Activated T-cell treated with anti-CD3 and anti-CD28 coated beads for 4 hours (primary cell): Measurements from ENCODE around the gene RSPO4.
"Not testable (repeated sequence)": the region's sequence is repeated elsewhere in the genome, so short reads cannot be mapped to it uniquely, and the experiment has no call there.

ENCODE experiments used
- DNase-seq: peaks from one replicate; pipeline ENCODE4 v3.0.0-alpha.2; 2020

The RSPO4 gene

DNA sequence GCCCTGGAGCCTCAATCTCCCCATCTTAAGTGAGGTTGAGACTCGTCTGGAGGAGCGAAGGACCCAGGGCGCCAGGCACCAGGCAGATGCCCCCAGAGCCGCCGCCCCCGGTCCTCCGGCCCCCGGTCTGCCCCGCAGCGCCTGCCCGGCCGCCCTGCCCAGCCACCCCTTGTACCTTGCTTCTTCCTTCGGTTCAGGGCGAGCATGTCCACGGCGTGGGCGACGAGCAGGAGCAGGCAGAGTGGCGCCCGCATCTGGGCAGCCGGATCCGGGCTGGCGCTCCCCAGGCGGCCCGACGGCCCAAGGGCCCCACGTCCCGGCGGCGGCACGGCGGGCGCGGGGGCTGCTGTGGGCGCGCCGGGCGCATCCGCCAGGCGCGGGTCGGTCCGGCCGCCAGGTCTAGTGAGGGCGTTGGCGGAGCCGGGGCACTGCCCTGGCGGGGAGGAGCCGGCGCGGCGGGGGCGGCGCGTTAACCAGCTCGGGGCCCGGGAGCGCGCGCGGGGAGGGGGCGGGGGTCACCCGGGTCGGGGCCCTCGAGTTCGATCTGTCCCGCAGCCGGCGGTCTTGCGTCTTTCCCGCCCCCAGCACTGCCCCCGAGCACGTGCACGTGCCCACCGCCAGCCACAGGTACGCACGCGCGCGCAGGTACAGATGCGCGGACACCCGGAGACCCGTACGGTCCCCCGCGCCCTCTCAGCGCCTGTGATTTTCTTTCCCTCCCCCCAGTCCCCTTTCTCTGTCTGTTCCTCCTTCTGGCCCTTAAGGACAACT, at the start of gene RSPO4:
Gene RSPO4, minus strand, starts transcription at position 401 of the 771 bp plus-strand sequence. Its CDS starts 147 bp downstream, at position 254.
- DNase-seq = no peak

DNA sequence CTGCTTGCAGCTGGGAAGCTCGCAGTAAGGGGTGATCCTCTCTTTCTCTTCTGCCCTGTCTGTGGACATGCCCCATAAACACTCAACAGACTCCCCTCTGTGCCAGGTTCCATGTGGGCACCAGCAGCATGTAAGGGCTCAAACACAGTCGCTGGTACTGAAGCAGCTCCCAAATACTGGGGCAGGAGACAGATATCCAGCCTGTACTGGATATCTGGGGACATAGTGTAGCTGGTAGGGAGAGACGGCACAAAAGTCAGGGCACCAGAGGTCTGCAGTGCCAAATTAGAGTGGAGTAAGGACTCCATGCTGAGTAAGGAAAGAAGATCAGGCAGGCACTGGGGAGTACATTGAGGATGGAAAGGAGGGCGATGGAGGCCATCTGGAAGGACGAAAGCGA, 48.3 kb upstream of the RSPO4 start:
- no peak for DNase-seq

GRCh38 chr20:1045860-1046418, 43.8 kb upstream of the RSPO4 start:
- no peak for DNase-seq

DNA sequence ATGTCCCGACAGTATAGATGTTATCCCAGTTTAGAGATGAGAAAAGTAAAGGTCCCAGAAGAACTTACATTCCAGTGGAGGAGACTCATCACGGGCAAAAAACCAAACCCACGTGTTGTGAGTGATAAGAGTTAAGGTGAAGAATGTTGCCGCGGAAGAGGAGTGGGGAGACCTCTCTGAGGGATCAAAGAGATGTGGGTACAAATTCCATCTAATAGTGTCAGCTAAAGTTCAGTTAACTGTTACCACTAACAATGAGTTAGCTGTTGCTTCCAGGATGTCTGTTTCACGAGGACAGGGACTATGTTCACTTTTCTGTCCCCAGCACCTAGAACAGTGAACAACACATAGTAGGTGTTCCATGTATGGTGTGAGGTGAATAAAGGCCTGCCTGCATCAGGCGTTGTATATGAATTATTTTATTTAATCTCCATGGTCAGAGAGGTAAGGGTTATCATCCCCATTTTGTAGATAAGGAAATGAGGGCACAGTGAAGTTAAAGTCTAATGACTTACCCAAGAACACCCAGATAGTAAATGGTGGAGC, 39.8 kb upstream of the RSPO4 start:
- DNase-seq = no peak

DNA sequence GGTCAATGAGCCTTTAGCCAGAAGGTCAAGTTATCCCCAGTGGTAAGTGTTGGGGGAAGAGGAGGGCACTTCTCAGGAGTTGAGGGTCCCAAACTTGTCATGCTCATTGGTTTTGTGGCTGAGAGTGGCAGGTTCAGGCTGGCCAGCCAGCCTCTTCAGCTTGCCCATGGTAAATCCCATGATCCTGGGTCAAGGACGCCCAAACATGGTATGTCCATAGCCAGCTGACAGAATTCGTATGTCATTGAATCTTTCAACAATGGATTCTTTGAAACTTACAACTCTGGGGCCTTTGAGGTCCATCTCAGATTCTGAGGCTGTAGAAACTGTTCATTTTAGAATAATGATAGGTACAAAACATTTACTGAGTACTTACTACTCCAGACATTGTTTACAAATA, 36.1 kb upstream of the RSPO4 start:
- no peak for DNase-seq

GRCh38 chr20:1037039-1037438, 34.9 kb upstream of the RSPO4 start:
- DNase-seq = no peak

DNA sequence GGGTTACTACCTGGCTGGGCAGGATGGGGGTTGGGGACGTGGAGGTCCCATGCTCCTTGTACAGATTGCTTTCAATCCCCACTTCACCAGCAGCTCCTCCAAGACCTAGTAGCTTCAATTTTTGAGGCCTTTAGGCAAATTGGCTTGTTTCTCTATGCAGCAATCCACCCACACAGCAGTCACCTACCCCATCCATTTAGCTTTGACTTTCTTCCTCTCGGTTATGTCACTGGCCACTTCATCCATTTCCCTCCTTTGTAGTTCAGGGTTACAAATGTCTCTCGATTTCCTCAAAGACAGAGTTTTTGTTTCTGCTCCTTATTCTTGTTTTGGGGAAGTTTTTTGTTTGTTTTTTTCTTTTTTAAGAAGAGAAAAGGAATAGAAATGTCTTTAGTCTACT, 33.4 kb upstream of the RSPO4 start:
- no peak for DNase-seq

DNA sequence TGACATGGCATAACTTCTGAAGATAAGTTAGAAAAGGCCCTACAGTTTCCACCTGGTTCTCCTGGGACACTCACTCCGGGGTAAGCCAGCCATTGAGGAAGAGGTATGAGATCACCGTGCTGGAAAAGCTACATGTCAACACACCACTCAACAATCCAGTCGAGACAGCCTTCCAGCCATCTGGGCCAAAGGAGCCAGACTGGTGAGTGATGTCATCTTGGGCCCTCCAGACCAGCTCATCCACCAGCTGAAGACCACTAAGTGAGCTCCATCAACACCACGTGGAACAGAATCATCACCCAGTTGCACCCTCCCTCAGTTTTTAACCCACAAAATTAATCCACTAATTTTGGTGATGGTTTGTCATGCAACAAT, 32.3 kb upstream of the RSPO4 start:
- no peak for DNase-seq

DNA sequence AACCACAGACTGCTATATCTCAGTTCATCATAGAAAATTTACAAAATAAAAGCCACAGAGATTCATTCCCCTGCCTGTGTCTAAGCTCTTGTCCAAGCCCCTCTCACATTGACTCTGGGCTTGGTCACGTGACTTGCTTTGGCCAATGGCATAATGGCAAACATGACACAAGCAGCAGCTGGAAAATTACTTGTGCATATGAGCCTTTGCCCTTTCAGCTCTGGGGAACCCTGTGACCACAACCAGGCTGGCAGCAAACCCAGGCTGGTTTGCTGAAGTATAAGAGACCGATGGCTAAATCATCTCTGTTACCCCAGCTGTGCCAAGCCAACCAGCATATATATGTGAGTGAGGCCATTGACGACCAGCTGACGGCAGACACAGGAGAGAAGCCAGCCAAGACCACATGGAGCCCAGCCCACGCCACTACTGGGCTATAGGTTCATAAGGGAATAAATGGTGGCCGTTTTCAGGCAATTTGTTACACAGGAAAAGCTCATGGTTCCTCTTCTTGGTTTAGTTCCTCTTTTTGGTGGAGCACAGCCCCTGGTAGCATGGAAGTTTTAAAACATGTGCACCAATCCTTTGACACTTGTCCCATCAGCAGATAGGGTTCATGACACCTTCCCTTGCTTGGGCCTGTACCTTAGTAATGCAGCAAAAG, 31.8 kb upstream of the RSPO4 start:
- DNase-seq = no peak

DNA sequence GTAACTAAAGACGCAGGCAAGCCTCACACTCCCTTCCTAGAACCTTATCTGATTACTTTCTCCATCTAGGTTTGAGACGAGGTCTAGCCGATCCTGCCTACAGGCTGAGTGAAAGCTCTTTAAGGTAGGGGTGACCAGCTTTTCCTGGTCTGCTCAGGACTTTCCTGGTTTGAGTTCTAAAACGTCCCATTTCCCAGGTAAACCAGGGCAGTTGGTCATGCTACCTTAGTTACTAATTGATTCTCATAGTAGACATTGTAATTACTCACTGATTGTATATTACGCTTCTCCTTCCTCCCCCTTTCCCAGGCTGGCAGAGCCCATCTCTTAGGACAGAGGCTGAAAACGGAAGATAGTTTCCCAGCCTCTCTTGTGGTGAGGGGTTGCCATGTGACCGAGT, 27.9 kb upstream of the RSPO4 start:
- no peak for DNase-seq

DNA sequence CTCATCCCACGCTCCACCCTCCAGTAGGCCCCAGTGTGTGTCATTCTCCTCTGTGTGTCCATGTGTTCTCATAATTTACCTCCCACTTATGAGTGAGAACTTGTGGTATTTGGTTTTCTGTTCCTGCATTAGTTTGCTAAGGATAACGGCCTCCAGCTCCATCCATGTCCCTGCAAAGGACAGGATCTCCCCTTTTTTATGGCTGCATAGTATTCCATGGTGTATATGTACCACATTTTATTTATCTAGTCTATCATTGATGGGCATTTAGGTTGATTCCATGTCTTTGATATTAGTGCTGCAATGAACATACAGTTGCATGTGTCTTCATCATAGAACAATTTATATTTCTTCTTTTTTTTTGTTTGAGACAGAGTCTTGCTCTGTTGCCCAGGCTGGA, 24.1 kb upstream of the RSPO4 start:
- not testable (repeated sequence) for DNase-seq

DNA sequence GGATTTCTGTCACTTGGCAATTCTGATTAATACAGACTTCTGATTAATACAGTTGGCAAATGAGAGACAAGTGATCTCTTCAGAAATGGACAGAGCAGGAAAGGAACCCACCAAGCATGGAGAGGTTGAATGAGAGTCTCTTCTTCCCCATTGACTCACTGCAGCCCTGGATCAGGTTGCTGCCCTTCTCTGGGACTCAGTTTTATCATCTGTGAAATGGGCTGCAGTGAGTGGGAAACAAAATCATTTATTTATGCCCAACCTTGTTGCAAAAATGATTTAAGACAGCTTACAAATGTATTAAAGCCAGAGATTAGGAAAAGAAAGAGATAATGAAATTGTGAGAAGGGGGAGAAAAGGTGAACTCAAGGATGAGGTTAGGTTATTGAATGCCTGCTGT, 20.8 kb upstream of the RSPO4 start:
- no peak for DNase-seq

DNA sequence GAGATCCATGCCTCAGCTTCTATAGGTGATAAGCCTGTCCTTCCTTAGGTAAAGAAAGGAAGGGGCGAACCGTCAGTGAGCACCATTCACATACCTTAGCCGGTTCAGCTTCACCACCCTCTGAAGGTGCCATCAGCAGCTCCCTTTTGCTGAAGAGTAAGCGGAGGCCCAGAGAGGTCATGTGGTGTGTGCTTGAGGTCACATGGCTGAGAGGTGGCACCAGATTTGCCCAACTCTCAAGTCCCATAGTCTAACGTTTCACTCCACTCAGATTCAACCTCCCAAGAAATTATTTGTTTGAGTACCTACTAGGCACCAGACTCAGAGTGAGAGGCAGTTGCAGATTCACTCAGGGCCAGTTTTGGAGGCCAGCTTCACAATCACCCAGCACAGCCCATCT, 18.5 kb upstream of the RSPO4 start:
- no peak for DNase-seq

- DNase-seq = no peak
Measured at GRCh38 chr20:1019344-1019743, 17.2 kb upstream of the RSPO4 start.

DNA sequence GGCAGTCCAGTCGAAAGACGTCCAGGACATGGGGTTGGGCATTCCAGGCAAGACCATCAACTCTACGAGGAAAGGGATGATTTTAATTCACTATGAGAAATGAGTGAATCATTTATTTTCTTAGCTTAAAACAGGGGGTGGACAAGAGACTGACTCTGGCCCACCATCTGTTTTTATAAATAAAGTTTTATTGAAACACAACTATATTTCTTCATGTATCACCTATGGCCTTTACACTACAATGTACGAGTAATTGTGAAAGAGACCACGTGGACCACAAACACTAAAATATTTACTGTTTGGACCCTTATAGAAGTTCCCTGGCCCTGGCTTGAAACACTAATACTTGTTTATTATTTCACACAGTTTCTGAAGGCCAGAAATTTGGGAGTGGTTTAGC, 15.6 kb upstream of the RSPO4 start:
- DNase-seq = no peak

DNA sequence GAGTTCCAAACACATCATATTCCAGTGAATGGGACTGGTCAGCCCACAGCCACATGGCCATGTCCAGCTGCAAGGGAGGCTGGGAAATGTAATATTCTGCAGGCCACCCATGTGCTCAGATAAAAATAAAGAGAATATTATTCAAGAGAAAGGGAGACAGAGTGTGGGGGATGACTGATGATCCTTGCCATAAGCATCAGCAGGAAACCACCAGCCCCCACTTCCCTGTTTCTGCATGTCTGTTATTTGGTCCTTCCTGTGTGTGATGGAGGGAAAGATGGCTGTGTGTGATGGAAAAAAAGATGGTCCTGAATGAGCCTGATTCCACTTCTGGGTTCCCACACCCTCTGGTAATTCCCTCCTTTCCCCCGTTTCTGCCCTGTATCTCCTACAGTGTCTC, 13.1 kb upstream of the RSPO4 start:
- no peak for DNase-seq

DNA sequence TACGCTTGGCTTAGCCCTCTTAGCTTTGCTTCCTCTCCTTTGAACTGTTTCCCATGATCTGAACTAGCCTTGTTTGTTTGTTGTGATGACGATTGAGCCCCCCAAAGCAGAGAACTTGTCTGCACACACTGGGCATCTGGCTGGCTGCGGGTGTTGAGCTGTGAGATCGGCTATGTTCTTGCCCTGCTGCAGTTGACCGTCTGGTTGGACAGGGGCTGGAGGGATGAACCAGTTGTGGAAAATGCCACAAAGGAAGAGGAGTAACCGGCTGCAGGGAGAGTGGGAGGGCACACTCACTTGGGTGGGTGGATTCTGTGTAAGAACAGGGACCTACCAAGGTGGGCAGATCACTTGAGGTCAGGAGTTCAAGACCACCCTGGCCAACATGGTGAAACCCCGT, 12.4 kb upstream of the RSPO4 start:
- DNase-seq = no peak

GRCh38 chr20:1013566-1014340, 11.6 kb upstream of the RSPO4 start:
- DNase-seq = no peak

DNA sequence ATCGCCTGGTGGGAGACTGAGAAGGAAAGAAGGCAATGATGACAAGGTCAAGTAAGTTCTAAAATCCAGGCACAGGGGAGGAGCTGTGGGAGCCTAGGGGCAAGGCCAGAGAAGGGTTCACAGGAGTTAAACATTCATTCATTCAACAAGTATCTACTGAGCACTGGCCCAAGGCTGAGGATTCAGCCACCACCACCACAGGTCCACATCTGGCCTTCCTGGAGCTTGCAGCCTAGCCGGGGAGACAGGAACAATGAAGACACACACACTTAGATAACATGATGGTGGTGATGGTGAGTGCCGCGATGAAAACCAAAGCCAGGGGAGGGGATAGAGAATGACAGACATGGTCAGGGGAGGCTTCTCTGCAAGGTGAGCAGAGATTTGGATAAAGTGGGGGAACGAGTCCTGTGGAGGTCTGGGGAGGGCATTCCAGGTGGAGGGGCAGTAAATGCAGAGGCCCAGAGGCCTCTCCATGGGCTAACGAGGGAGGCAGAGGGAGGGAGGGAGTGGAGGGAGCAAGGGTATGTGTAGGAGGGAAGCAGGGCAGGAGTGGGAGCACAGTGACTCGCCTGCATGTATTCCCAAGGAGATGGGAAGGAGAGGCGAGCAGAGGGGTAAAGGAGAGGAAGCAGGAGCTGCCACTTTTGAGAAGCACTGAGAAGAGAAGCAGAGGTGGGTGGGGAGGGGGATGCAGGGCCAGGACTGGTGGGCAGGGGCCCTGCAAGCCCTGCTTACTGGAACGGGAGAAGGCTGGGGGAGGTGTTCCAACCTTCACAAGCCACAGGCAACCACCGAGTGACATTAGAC, 10.5 kb upstream of the RSPO4 start:
- no peak for DNase-seq

DNA sequence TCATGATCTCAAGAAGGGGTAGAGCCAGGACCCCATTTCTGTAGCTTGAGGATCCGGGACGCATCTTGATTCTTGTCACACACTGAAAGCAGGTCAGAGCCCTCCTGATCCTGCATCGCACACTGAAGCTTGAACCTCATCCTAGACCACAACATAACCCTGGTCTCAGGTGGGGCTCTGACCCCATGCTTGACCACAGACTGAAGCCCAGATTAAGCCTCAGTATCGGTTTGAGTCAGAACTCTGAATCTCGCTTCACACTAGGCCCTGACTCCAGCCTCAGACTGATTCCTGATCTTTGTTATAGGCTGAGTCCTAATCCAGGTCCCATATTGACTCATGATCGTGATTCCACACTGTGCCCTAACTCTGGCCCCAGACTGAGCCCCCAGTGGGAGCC, 8.5 kb upstream of the RSPO4 start:
- no peak for DNase-seq

- DNase-seq = no peak
Measured at GRCh38 chr20:1005452-1006027, 3.4 kb upstream of the RSPO4 start.
